ENCODE results near the gene SCAF11.

Gene SCAF11

DNA sequence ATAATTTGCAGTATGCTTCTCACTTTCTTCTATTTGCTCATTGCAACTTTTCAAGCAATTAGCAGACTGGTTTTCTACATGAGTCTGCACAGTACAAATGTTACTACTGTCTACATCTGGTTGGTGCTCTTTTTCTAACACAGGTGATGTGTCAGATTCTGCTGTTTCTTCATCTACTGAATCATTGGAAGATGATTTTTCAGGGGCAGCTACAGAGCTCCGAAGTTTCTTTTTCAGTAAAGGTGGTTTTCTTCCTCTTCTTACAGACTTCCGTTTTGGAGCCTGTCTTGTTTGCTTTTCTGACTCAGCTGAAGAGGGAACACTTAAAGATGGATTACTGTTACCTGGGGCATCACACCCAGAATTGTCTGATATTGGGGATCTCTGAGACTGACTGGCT, 62.1 kb downstream of the SCAF11 start:
- Histone ChIP-seq H3K27ac (no peak overlapping the region), H3K9ac (no peak overlapping the region), H3K4me2 (no peak overlapping the region), H4K20me1 (ENCODE audit: insufficient read depth) (no peaks in the 10 kb centered on the region), H3K79me2 (ENCODE audit: insufficient read depth, low read depth) (no peaks in the 10 kb centered on the region), H3K36me3 (ENCODE audit: insufficient read depth) (peaks cover 11% of the 10 kb centered on the region), H3K4me3 (IDR thresholded peaks at IDR 0.05; ENCODE audit: insufficient read depth, low read depth, low read length) (no peak overlapping the region), H2AFZ (ENCODE audit: low read depth) (no peak overlapping the region), H3K27me3 (ENCODE audit: insufficient read depth, low read depth) (no peaks in the 10 kb centered on the region; the same call in 1 of the 2 replicates), H3K4me1 (ENCODE audit: low read depth, poor library complexity, severe bottlenecking) (no peaks in the 10 kb centered on the region)
- no peak for TF ChIP-seq CTCF (conservative IDR thresholded peaks at IDR 0.05; ENCODE audit: low read depth, low read length)

DNA sequence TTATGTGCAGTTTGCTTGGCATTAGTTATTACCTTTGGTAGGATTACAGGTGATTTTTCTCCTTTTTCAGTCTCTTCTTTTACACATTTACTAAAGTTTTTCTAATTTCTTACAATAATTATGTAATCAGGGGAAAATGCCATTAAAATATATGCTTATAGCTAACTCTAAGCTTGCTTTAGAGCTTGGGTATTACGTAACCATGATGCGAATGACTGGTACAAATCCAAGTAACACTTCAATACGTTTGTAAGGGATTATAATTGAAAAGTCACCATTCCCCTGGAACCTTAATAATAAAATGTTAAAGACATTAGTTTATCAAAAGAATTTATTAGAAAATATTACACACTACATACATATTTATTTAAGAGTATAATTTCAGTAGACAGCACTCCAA, 71.6 kb downstream of the SCAF11 start:
- Histone ChIP-seq H3K4me3 (IDR thresholded peaks at IDR 0.05; ENCODE audit: insufficient read depth, low read depth, low read length) (no peak overlapping the region), H3K9ac (no peak overlapping the region), H3K27me3 (ENCODE audit: insufficient read depth, low read depth) (no peaks in the 10 kb centered on the region), H3K4me2 (no peak overlapping the region), H4K20me1 (ENCODE audit: insufficient read depth) (no peaks in the 10 kb centered on the region), H3K36me3 (ENCODE audit: insufficient read depth) (peaks cover 13% of the 10 kb centered on the region; the same call in 1 of the 2 replicates), H3K4me1 (ENCODE audit: low read depth, poor library complexity, severe bottlenecking) (no peaks in the 10 kb centered on the region), H3K27ac (no peak overlapping the region), H3K79me2 (ENCODE audit: insufficient read depth, low read depth) (no peaks in the 10 kb centered on the region), H2AFZ (ENCODE audit: low read depth) (no peak overlapping the region)
- no peak for TF ChIP-seq CTCF (conservative IDR thresholded peaks at IDR 0.05; ENCODE audit: low read depth, low read length)

DNA sequence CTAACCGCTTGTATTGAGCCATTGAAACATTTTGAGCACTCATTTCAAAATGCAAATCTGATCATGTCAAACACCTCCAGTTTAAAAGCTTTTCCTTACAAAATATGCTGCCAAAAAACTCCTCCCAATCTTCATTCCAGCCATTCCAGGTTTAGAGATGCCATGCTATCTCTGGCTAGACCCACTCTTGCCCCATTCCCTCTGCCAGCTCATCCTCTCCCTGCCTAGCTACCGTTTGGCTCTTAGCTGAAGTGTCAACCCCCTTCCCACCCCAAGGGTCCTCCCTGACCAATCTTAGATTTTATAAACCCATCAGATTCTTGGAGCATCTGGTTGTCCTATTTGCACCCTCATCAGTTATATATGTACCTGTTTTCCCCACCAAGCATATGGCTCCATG, 75.0 kb downstream of the SCAF11 start:
- Histone ChIP-seq H3K4me2 (no peak overlapping the region), H3K4me3 (IDR thresholded peaks at IDR 0.05; ENCODE audit: insufficient read depth, low read depth, low read length) (no peak overlapping the region), H3K27ac (no peak overlapping the region), H3K36me3 (ENCODE audit: insufficient read depth) (no peaks in the 10 kb centered on the region), H3K9ac (no peak overlapping the region), H3K4me1 (ENCODE audit: low read depth, poor library complexity, severe bottlenecking) (peaks cover 6% of the 10 kb centered on the region), H3K79me2 (ENCODE audit: insufficient read depth, low read depth) (no peaks in the 10 kb centered on the region), H3K27me3 (ENCODE audit: insufficient read depth, low read depth) (no peaks in the 10 kb centered on the region), H2AFZ (ENCODE audit: low read depth) (no peak overlapping the region), H4K20me1 (ENCODE audit: insufficient read depth) (no peaks in the 10 kb centered on the region)
- no peak for TF ChIP-seq CTCF (conservative IDR thresholded peaks at IDR 0.05; ENCODE audit: low read depth, low read length)

DNA sequence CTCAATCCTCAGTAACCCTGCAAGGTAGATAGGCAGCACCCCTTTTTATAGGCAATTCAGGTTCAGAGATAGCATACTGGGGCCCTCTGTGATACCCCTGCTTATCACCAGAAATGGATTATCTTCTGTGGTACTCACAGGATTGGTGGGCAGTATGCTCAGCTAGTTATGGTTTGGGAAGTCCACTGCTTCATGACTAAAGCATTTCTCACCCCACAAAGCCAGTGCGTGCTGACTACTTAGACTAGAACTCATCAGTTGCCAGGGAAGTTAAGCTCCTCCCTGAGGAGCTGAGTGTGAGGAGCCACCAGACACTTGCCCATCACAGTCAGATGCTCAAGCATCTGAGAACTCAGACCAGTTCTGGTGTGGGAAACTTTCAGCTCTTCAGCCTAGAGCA, 76.3 kb downstream of the SCAF11 start:
- H3K27ac ChIP-seq: no peak overlapping the region
- no peaks in the 10 kb centered on the region for H4K20me1 ChIP-seq (ENCODE audit: insufficient read depth)
- no peak overlapping the region for H3K4me2 ChIP-seq
- H3K9ac ChIP-seq: no peak overlapping the region
- peaks cover 10% of the 10 kb centered on the region for H3K4me1 ChIP-seq (ENCODE audit: low read depth, poor library complexity, severe bottlenecking)
- H3K4me3 ChIP-seq (IDR thresholded peaks at IDR 0.05; ENCODE audit: insufficient read depth, low read depth, low read length): no peak overlapping the region
- no peaks in the 10 kb centered on the region for H3K27me3 ChIP-seq (ENCODE audit: insufficient read depth, low read depth)
- H3K79me2 ChIP-seq (ENCODE audit: insufficient read depth, low read depth): no peaks in the 10 kb centered on the region
- H2AFZ ChIP-seq (ENCODE audit: low read depth): no peak overlapping the region
- no peaks in the 10 kb centered on the region for H3K36me3 ChIP-seq (ENCODE audit: insufficient read depth)
- TF ChIP-seq CTCF (conservative IDR thresholded peaks at IDR 0.05; ENCODE audit: low read depth, low read length): no peak
